Measurements from ENCODE around the gene FYN. TPM values are rescaled to one million over a fixed set of nuclear protein-coding genes. Genes with fewer than 3 reads are reported as not detected.

The FYN gene
- total RNA-seq, 1 donor from 2014 or later = 5.2 TPM

- ATAC-seq = no peak
Measured at GRCh38 chr6:111806561-111807497, 66.4 kb downstream of the FYN start.

GRCh38 chr6:111806165-111806547 is 67.1 kb downstream of the FYN start:
- no peak for ATAC-seq

GRCh38 chr6:111805511-111806164 is 67.6 kb downstream of the FYN start:
- ATAC-seq = no peak

GRCh38 chr6:111804627-111805235 is 68.5 kb downstream of the FYN start:
- peak; percentile 44 for ATAC-seq

- ATAC-seq = no peak
Measured at GRCh38 chr6:111803804-111804203, 69.4 kb downstream of the FYN start.

- no peak for ATAC-seq
Measured at GRCh38 chr6:111803371-111803770, 69.9 kb downstream of the FYN start.

- ATAC-seq = no peak
Measured at GRCh38 chr6:111802720-111803330, 70.4 kb downstream of the FYN start.

GRCh38 chr6:111802015-111802414 is 71.2 kb downstream of the FYN start:
- ATAC-seq = no peak

- ATAC-seq = no peak
Measured at GRCh38 chr6:111800821-111801220, 72.4 kb downstream of the FYN start.

GRCh38 chr6:111800259-111800765 is 72.9 kb downstream of the FYN start:
- ATAC-seq = no peak

- ATAC-seq = no peak
Measured at GRCh38 chr6:111799576-111800258, 73.5 kb downstream of the FYN start.

GRCh38 chr6:111798281-111798725 is 74.9 kb downstream of the FYN start:
- ATAC-seq = no peak

- ATAC-seq = no peak
Measured at GRCh38 chr6:111796310-111796918, 76.8 kb downstream of the FYN start.

GRCh38 chr6:111795558-111795957 is 77.7 kb downstream of the FYN start:
- no peak for ATAC-seq

GRCh38 chr6:111794727-111795452 is 78.4 kb downstream of the FYN start:
- no peak for ATAC-seq

GRCh38 chr6:111794300-111794699 is 79.0 kb downstream of the FYN start:
- no peak for ATAC-seq

- peak; percentile 35 for ATAC-seq
Measured at GRCh38 chr6:111793711-111794111, 79.5 kb downstream of the FYN start.

GRCh38 chr6:111792914-111793700 is 80.1 kb downstream of the FYN start:
- ATAC-seq = no peak

- ATAC-seq = no peak
Measured at GRCh38 chr6:111792241-111792640, 81.0 kb downstream of the FYN start.

GRCh38 chr6:111791415-111791814 is 81.8 kb downstream of the FYN start:
- no peak for ATAC-seq
